ENCODE results near the gene GFY.

GFY gene

GRCh38 chr19:49408816-49409440, 16.3 kb upstream of the GFY start:
- no peak for DNase-seq (ENCODE audit: low spot score)

DNA sequence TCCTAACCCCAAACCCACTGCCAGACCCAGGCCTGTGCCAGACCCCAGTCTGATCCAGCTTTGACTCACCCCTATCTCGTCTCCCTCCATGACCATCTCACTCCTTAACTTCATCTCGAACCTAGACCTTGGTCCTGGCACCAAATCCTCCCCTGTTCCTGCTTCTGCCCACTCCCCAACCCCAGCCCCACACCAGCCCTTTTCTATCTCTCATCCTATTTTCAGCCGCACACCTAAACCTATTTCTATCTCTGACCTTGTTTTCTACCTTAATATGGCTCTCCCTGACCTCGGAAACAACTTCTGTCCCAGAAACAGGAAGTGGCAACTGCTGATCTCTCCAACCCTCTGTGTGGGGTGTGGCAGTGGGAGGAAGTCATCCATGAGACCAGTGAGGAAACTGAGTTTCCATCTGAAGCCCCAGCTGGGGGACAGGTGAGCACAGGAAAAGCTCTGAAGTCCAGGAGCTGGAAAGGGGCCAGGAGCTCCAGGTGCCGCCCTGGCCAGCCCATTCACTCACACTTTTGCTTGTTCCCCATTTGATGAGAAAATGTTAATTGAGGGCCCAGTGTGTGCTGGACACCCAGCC, 15.7 kb upstream of the GFY start:
- no peak for DNase-seq (ENCODE audit: low spot score)

- DNase-seq (ENCODE audit: low spot score) = no peak
These were observed 13.4 kb upstream of the GFY start for GRCh38 chr19:49411681-49412326.

DNA sequence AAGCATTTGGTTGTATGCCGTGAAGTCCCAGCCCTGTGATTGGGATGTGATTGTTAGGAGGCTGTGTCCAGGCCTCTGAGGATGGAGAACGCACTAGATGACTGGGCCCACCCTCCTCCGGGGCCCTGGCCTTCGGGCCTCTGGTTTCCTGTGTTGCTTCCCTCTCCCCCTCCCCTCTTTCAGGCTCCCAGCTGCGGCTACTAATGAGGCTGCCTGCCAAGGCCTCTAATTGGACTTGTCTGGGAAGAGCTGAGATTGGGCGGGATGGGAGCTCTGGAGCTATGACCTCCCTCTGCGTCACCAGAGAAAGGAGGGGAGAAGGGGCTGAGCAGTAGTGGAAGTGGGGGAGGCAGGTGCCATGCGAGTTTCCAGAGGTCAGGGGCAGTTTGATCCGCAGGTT, 11.8 kb upstream of the GFY start:
- DNase-seq (ENCODE audit: low spot score) = no peak

DNA sequence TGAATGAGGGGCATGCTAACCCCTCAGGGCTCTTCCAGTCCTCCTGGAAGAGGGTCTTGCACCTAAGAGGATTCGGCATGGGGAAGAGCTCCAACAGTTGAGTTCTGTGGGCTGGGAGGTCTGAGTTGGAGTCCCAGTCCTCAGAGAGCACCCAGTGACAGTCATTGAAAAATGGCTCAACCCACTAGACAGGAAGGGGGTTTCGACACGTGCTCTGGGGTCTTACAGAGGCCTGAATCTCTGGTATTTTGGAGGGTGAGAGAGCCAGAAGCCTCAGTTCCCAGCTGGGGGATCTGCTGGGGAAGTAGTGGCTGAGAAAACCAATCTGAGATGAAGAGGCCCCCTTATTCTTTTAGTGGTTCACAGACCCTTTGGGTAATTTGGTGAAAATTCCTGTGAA, 10.9 kb upstream of the GFY start:
- no peak for DNase-seq (ENCODE audit: low spot score)

GRCh38 chr19:49415102-49415809, 9.9 kb upstream of the GFY start:
- no peak for DNase-seq (ENCODE audit: low spot score)

GRCh38 chr19:49415810-49416200, 9.4 kb upstream of the GFY start:
- no peak for DNase-seq (ENCODE audit: low spot score)

- no peak for DNase-seq (ENCODE audit: low spot score)
These were observed 8.1 kb upstream of the GFY start for GRCh38 chr19:49417088-49417487.

DNA sequence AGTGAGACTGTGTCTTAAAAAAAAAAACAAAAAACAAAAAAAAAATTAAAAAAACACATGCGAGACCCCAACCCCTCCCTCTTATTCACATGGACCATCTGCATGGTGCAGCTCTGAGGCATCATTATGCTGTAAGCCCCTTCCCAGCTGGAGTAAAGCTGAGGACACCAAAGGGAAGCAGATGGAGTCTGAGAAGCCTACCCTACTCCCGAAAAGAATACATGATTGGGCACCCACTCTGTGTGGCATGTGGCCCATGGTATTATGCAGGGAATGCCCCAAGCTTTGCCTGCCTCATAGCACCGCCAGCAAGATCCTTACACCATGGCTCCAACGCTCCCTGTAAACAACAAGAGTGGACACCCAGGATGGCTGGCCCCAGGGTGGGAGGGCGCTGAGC, 6.7 kb upstream of the GFY start:
- DNase-seq (ENCODE audit: low spot score) = no peak

GRCh38 chr19:49419173-49419572, 6.0 kb upstream of the GFY start:
- no peak for DNase-seq (ENCODE audit: low spot score)

GRCh38 chr19:49420227-49420626, 5.0 kb upstream of the GFY start:
- no peak for DNase-seq (ENCODE audit: low spot score)

GRCh38 chr19:49421039-49421877, 3.9 kb upstream of the GFY start:
- no peak for DNase-seq (ENCODE audit: low spot score)

- DNase-seq (ENCODE audit: low spot score) = no peak
These were observed 3.3 kb upstream of the GFY start for GRCh38 chr19:49421878-49422202.

GRCh38 chr19:49422407-49423070, 2.6 kb upstream of the GFY start:
- DNase-seq (ENCODE audit: low spot score) = no peak

DNA sequence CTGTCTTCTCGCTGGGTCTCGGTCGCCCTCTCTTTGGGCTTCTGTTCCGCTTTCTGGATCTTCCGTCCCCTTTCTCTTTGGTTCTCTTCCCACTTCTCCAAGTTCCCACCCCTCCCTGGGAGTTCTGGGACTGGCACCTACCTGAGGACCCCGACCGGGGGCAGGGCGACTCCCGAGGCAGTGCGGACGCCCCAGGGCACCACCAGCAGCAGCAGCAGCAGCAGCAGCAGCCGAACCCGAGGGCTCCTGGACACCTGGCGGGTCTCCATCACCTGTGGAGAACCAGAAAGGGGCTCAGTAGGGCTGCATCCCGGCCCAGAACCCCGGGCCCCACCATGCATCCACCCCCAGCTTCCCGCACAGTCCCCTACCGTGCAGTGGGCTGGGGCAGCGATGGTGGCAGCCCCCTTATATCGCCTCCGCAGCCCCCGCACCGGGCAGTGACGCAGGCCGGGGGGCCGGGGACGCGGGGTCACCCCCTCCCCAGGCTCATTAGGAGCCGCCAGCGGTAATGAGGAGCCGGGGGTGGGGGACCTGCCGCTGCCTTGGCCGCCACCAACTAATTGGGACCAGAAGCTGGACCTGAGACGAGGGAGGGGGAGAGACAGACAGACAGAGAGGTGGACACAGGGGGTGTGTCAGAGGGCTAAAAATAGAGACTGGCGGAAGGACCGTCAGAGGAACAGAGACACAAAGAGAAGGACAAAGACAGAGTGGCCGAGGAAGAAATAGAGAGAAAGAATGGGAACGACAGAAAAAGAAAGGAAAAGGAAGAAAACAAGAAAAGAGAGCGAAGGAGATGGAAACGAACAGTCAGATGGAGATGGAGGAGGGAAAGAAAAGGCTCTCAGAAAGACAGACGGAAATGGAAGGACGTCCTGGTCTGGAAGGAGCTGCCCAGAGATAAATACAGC, 1.9 kb upstream of the GFY start, which contains the start of gene PTH2:
Gene PTH2 (minus strand): TSS at position 371 of the 914 bp plus-strand sequence. CDS start 102 bp downstream, at position 269.
- DNase-seq (ENCODE audit: low spot score) = no peak

- DNase-seq (ENCODE audit: low spot score) = no peak
These were observed 1.2 kb upstream of the GFY start for GRCh38 chr19:49423985-49424303.

- no peak for DNase-seq (ENCODE audit: low spot score)
These were observed 869 bp downstream of the GFY start for GRCh38 chr19:49425922-49426592.

DNA sequence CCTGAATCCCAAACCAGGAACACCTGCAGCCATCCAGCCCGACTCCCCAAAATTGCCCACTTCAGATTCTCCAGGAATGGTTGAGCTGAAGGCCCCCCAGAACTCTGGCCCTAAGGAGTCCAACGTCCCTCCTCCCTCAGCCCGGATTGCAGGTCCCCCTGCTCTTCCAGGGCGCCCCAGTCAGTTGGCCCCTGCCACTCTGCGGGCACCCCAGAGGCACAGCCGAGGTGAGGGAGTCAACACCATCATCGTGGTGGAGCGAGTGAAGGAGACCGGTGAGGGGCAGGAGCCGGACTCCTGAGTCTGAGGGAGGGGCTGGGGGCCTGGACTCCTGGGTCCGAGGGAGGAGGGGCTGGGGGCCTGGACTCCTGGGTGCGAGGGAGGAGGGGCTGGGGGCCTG, 2.2 kb downstream of the GFY start:
- DNase-seq (ENCODE audit: low spot score) = no peak

DNA sequence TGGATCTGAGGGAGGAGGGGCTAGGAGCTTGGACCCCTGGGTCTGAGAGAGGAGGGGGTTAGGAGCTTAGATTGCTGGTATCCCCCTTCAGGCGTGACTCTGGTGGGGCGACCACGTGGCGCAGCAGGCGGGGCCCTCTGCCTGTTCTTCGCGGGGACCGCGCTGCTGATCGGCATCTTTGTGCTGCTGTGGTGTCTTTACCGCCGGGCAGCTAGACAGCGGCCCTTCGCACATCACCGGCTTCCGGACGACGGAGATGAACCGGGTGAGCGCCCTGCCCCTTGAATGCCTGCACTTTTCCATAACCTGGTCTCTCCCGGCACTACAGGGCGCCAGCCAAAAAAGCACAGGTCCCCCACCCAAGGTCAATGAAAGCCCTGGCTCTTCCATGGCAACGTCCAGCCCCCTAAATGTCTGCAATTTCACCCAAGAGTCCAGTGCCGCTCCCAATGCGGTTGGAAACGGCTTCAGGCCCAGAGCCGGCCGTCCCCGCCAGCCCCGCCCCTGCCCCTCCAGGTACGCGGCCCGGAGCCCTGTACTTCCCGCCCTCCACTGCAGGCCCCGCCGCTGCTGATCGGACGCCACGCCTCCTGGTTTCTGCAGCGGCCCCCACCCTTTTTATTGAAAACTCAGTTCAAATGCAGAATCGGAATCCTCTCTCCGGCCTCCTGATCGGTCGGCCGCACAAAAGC, 2.8 kb downstream of the GFY start:
- DNase-seq (ENCODE audit: low spot score) = no peak
